ENCODE measurements around the gene AMFR.

AMFR gene

DNA sequence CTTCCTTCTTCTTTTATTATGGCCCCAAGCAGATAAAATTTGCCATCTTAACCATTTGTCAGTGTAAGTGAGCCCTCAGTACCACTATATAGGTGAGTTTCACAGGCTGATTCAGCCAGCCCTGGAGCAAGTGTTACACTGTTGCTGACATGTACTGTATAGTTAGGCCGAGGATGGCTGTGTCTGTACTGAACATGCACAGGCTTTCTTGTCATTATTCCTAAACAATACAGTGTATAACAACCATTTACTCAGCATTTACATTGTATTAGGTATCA lies 53.7 kb downstream of the AMFR start:
- peaks cover 16% of the 10 kb centered on the region for H3K36me3 ChIP-seq (ENCODE audit: control insufficient read depth, insufficient read depth, low read length)
- H3K4me3 ChIP-seq (ENCODE audit: low read depth, low read length), result no peak overlapping the region
- no peaks in the 10 kb centered on the region for H3K27me3 ChIP-seq (ENCODE audit: control insufficient read depth, insufficient read depth, low read length)
- H3K9ac ChIP-seq (ENCODE audit: low read depth, low read length), result no peak overlapping the region
- H3K4me1 ChIP-seq (ENCODE audit: control insufficient read depth, insufficient read depth, low read length), result no peaks in the 10 kb centered on the region
- H3K9me3 ChIP-seq (ENCODE audit: control insufficient read depth, insufficient read depth, low read length), result no peaks in the 10 kb centered on the region
- H3K27ac ChIP-seq (ENCODE audit: low read depth, low read length), result no peak overlapping the region

GRCh38 chr16:56370875-56371659 lies 54.3 kb downstream of the AMFR start:
- no peaks in the 10 kb centered on the region for H3K4me1 ChIP-seq (ENCODE audit: control insufficient read depth, insufficient read depth, low read length)
- H3K36me3 ChIP-seq (ENCODE audit: control insufficient read depth, insufficient read depth, low read length), result peaks cover 18% of the 10 kb centered on the region
- H3K27me3 ChIP-seq (ENCODE audit: control insufficient read depth, insufficient read depth, low read length), result no peaks in the 10 kb centered on the region
- no peak overlapping the region for H3K27ac ChIP-seq (ENCODE audit: low read depth, low read length)
- H3K9me3 ChIP-seq (ENCODE audit: control insufficient read depth, insufficient read depth, low read length), result no peaks in the 10 kb centered on the region
- H3K4me3 ChIP-seq (ENCODE audit: low read depth, low read length), result no peak overlapping the region
- H3K9ac ChIP-seq (ENCODE audit: low read depth, low read length), result no peak overlapping the region

GRCh38 chr16:56370185-56370874 lies 55.0 kb downstream of the AMFR start:
- H3K9me3 ChIP-seq (ENCODE audit: control insufficient read depth, insufficient read depth, low read length), result no peaks in the 10 kb centered on the region
- no peak overlapping the region for H3K4me3 ChIP-seq (ENCODE audit: low read depth, low read length)
- no peak overlapping the region for H3K9ac ChIP-seq (ENCODE audit: low read depth, low read length)
- H3K27me3 ChIP-seq (ENCODE audit: control insufficient read depth, insufficient read depth, low read length), result no peaks in the 10 kb centered on the region
- H3K4me1 ChIP-seq (ENCODE audit: control insufficient read depth, insufficient read depth, low read length), result no peaks in the 10 kb centered on the region
- no peak overlapping the region for H3K27ac ChIP-seq (ENCODE audit: low read depth, low read length)
- peaks cover 18% of the 10 kb centered on the region for H3K36me3 ChIP-seq (ENCODE audit: control insufficient read depth, insufficient read depth, low read length)

DNA sequence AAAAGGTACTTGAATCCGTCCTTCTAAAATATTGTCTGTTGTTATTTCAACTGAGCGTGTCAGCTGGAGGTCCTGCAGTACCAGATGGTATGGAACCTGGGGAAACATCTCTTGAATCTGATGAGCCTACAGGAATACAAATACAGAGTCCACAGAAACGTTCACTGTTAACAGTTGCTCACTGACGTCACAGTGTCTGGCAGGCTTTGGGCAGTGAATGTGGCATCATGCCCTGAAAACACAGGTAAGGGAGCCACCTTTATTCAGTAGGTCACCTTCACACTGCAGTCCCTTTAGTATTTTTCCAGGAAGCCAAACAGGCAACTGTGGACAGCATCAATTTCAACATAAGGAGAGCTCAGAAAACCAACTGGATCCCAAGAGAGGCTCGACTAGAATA lies 56.1 kb downstream of the AMFR start:
- no peaks in the 10 kb centered on the region for H3K4me1 ChIP-seq (ENCODE audit: control insufficient read depth, insufficient read depth, low read length)
- no peaks in the 10 kb centered on the region for H3K9me3 ChIP-seq (ENCODE audit: control insufficient read depth, insufficient read depth, low read length)
- no peak overlapping the region for H3K27ac ChIP-seq (ENCODE audit: low read depth, low read length)
- no peaks in the 10 kb centered on the region for H3K27me3 ChIP-seq (ENCODE audit: control insufficient read depth, insufficient read depth, low read length)
- H3K9ac ChIP-seq (ENCODE audit: low read depth, low read length), result no peak overlapping the region
- peaks cover 18% of the 10 kb centered on the region for H3K36me3 ChIP-seq (ENCODE audit: control insufficient read depth, insufficient read depth, low read length)
- no peak overlapping the region for H3K4me3 ChIP-seq (ENCODE audit: low read depth, low read length)

GRCh38 chr16:56368545-56368944 lies 56.8 kb downstream of the AMFR start:
- Histone ChIP-seq H3K4me3 (ENCODE audit: low read depth, low read length) (no peak overlapping the region), H3K9me3 (ENCODE audit: control insufficient read depth, insufficient read depth, low read length) (no peaks in the 10 kb centered on the region), H3K9ac (ENCODE audit: low read depth, low read length) (no peak overlapping the region), H3K4me1 (ENCODE audit: control insufficient read depth, insufficient read depth, low read length) (no peaks in the 10 kb centered on the region), H3K27me3 (ENCODE audit: control insufficient read depth, insufficient read depth, low read length) (no peaks in the 10 kb centered on the region), H3K27ac (ENCODE audit: low read depth, low read length) (no peak overlapping the region), H3K36me3 (ENCODE audit: control insufficient read depth, insufficient read depth, low read length) (peaks cover 22% of the 10 kb centered on the region)

- Histone ChIP-seq H3K4me1 (ENCODE audit: control insufficient read depth, insufficient read depth, low read length) (no peaks in the 10 kb centered on the region), H3K36me3 (ENCODE audit: control insufficient read depth, insufficient read depth, low read length) (peaks cover 30% of the 10 kb centered on the region), H3K27ac (ENCODE audit: low read depth, low read length) (no peak overlapping the region), H3K27me3 (ENCODE audit: control insufficient read depth, insufficient read depth, low read length) (no peaks in the 10 kb centered on the region), H3K9ac (ENCODE audit: low read depth, low read length) (no peak overlapping the region), H3K4me3 (ENCODE audit: low read depth, low read length) (no peak overlapping the region), H3K9me3 (ENCODE audit: control insufficient read depth, insufficient read depth, low read length) (no peaks in the 10 kb centered on the region)
Observed at GRCh38 chr16:56367764-56368163, 57.6 kb downstream of the AMFR start.

- no peaks in the 10 kb centered on the region for H3K9me3 ChIP-seq (ENCODE audit: control insufficient read depth, insufficient read depth, low read length)
- H3K27ac ChIP-seq (ENCODE audit: low read depth, low read length), result no peak overlapping the region
- H3K4me3 ChIP-seq (ENCODE audit: low read depth, low read length), result no peak overlapping the region
- H3K36me3 ChIP-seq (ENCODE audit: control insufficient read depth, insufficient read depth, low read length), result peaks cover 31% of the 10 kb centered on the region
- no peaks in the 10 kb centered on the region for H3K27me3 ChIP-seq (ENCODE audit: control insufficient read depth, insufficient read depth, low read length)
- H3K9ac ChIP-seq (ENCODE audit: low read depth, low read length), result no peak overlapping the region
- H3K4me1 ChIP-seq (ENCODE audit: control insufficient read depth, insufficient read depth, low read length), result no peaks in the 10 kb centered on the region
Observed at GRCh38 chr16:56366945-56367344, 58.4 kb downstream of the AMFR start.

DNA sequence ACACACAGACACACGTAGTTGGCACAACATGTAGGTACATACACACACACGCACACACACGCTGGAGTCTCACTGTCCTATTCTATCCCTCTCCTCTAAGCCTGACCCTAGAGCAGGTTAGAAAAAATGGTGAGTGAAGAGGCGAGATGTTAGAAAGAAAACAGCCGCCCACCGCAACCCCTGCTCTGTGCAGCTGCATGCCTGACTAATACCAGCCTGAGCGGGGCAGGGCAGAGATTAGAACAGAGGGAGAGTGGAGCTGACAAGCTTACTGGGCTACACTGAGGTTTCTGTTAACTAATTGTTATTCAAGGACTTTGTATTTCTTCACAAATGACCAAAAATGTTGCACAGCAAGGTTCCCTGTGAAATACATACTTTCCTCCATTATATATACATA lies 59.8 kb downstream of the AMFR start:
- no peak overlapping the region for H3K4me3 ChIP-seq (ENCODE audit: low read depth, low read length)
- H3K27ac ChIP-seq (ENCODE audit: low read depth, low read length), result no peak overlapping the region
- peaks cover 31% of the 10 kb centered on the region for H3K36me3 ChIP-seq (ENCODE audit: control insufficient read depth, insufficient read depth, low read length)
- no peaks in the 10 kb centered on the region for H3K9me3 ChIP-seq (ENCODE audit: control insufficient read depth, insufficient read depth, low read length)
- no peaks in the 10 kb centered on the region for H3K27me3 ChIP-seq (ENCODE audit: control insufficient read depth, insufficient read depth, low read length)
- no peaks in the 10 kb centered on the region for H3K4me1 ChIP-seq (ENCODE audit: control insufficient read depth, insufficient read depth, low read length)
- no peak overlapping the region for H3K9ac ChIP-seq (ENCODE audit: low read depth, low read length)

GRCh38 chr16:56364865-56365264 lies 60.5 kb downstream of the AMFR start:
- Histone ChIP-seq H3K4me1 (ENCODE audit: control insufficient read depth, insufficient read depth, low read length) (no peaks in the 10 kb centered on the region), H3K9ac (ENCODE audit: low read depth, low read length) (no peak overlapping the region), H3K36me3 (ENCODE audit: control insufficient read depth, insufficient read depth, low read length) (peaks cover 31% of the 10 kb centered on the region), H3K4me3 (ENCODE audit: low read depth, low read length) (no peak overlapping the region), H3K27ac (ENCODE audit: low read depth, low read length) (no peak overlapping the region), H3K27me3 (ENCODE audit: control insufficient read depth, insufficient read depth, low read length) (no peaks in the 10 kb centered on the region), H3K9me3 (ENCODE audit: control insufficient read depth, insufficient read depth, low read length) (no peaks in the 10 kb centered on the region)

DNA sequence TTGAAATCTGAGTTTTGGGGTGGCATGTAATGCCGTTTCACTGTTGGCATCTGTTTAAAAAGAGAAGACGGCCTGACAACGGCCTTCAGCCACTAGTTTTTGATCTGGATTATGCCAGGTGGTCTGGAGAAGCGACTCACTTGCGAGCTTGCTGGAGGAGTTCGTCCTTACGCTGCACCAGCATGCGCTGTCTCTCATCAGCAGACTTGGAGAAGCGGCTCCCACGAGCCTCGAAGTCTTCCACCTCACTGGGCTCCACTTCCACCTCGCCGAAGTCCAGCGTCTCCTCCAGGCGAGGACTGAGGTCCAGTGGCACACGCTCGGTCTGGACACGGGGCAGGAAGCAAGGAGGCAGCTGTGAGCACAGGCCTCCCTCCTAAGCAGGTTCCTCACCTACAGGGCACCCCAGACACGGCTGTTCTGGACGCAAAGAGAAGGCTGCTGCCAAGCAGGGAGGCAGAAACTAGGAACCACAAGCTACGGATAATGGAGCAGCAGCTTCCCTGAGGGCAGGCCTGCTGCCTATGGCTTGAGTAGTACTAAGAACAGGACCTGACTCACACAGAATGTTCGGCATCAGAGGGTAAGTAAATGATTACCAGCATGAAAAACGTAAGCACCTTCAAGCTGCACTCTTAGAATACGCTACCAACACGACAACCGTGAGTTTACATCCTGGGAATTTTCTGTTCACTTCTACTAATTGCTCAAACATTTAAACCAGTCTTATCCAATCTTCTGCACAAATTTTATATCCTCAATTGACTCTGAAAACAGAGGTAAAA lies 61.4 kb downstream of the AMFR start:
- Histone ChIP-seq H3K9ac (ENCODE audit: low read depth, low read length) (no peak overlapping the region), H3K27me3 (ENCODE audit: control insufficient read depth, insufficient read depth, low read length) (no peaks in the 10 kb centered on the region), H3K27ac (ENCODE audit: low read depth, low read length) (no peak overlapping the region), H3K36me3 (ENCODE audit: control insufficient read depth, insufficient read depth, low read length) (peaks cover 28% of the 10 kb centered on the region), H3K9me3 (ENCODE audit: control insufficient read depth, insufficient read depth, low read length) (no peaks in the 10 kb centered on the region), H3K4me3 (ENCODE audit: low read depth, low read length) (no peak overlapping the region), H3K4me1 (ENCODE audit: control insufficient read depth, insufficient read depth, low read length) (no peaks in the 10 kb centered on the region)

DNA sequence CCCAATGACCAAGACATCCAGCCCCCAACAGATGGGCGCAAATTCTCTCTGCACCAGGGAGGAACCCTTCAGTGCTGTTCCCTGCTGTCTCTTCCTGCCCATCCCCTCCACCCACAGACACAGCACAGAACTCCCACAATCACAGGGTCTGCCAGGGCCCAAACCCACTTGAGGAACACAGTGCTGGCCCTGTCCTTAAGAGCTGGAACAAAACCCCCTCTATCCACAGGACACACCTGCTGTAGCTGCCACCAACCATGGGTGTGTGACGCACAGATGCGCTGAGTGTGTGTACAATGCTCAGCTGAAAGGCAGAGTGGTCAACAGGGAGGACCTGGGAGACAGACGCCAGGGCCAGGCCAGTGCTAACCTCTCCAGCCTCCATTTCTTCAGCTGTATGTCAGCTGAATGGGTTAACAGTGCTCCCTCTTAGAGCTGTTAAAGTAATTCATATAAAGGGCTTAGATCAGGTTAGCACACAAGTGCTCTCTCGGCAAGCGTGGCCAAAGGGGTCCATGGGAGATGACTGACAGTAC lies 62.1 kb downstream of the AMFR start:
- Histone ChIP-seq H3K27ac (ENCODE audit: low read depth, low read length) (no peak overlapping the region), H3K36me3 (ENCODE audit: control insufficient read depth, insufficient read depth, low read length) (peaks cover 26% of the 10 kb centered on the region), H3K4me3 (ENCODE audit: low read depth, low read length) (no peak overlapping the region)

More for the DNA sequence above, 62.1 kb downstream of the AMFR start:
- no peaks in the 10 kb centered on the region for H3K4me1 ChIP-seq (ENCODE audit: control insufficient read depth, insufficient read depth, low read length)
- H3K9me3 ChIP-seq (ENCODE audit: control insufficient read depth, insufficient read depth, low read length), result no peaks in the 10 kb centered on the region
- H3K27me3 ChIP-seq (ENCODE audit: control insufficient read depth, insufficient read depth, low read length), result no peaks in the 10 kb centered on the region
- H3K9ac ChIP-seq (ENCODE audit: low read depth, low read length), result no peak overlapping the region
